Thyroid gland (tissue), 4 donors: ENCODE data around the gene WSCD2. TPM values are rescaled to one million over a fixed set of nuclear protein-coding genes. Genes with fewer than 3 reads are reported as not detected.

Source experiments
- DNase-seq, 2 donors: peaks; one replicate each; pipeline ENCODE4 v3.0.0-alpha.2; 2019
- H3K27ac ChIP-seq, 3 donors: fragments of 200-600 bp; sonication (generic); 1 replicate in 2 of 3; 2 replicates in 1 of 3; pipeline ENCODE4 v1.5.1; 2016 to 2019; ENCODE audit warnings: mild to moderate bottlenecking in 1 of 3, moderate library complexity in 1 of 3
- H3K27me3 ChIP-seq: fragments of 200-600 bp; sonication (generic); one replicate; pipeline ENCODE4 v1.5.1; 2019
- H3K36me3 ChIP-seq, 2 donors: fragments of 200-600 bp; sonication (generic); one replicate each; pipeline ENCODE4 v1.5.1; 2016 to 2019
- H3K4me1 ChIP-seq, 2 donors: fragments of 200-600 bp; sonication (generic); one replicate each; pipeline ENCODE4 v1.5.1; 2017 to 2019
- H3K4me3 ChIP-seq, 3 donors: fragments of 200-600 bp; sonication (generic); replicated peaks in 1 of 3; 1 replicate in 2 of 3; 2 replicates in 1 of 3; pipeline ENCODE4 v1.5.1; 2016; ENCODE audit warnings: mild to moderate bottlenecking in 1 of 3
- H3K9me3 ChIP-seq: fragments of 200-600 bp; sonication (generic); one replicate; pipeline ENCODE4 v1.5.1; 2017
- CTCF ChIP-seq, 6 experiments: fragments of 200-600 bp in 3 of 6; fragments of 450-650 bp in 3 of 6; sonication (generic) in 3 of 6; IDR thresholded peaks; one replicate each; pipeline ENCODE4 v1.5.1; 2016 to 2019; ENCODE audit warnings: antibody characterized with exemption in 6 of 6, mild to moderate bottlenecking in 2 of 6, inconsistent platforms in 1 of 6, moderate library complexity in 1 of 6
- POLR2A ChIP-seq, 2 donors: fragments of 450-650 bp; IDR thresholded peaks; one replicate each; pipeline ENCODE4 v1.6.1; 2017; ENCODE audit warnings: antibody characterized with exemption in 2 of 2, mild to moderate bottlenecking in 2 of 2, moderate library complexity in 1 of 2
- WGBS, 2 donors: methylation state at CpG; one replicate each; pipeline ENCODE4 v1.1.5; 2017; 5-methylcytosine and 5-hydroxymethylcytosine counted together
- intact Hi-C: fragments of 100-400 bp; cut with DNase I; formaldehyde crosslinking; loops from one replicate; pipeline ENCODE4 v1.15.1; 2023
- total RNA-seq, 4 donors: library from RNA; depleted of rRNA; stranded (reverse); fragments of >200 nt; gene quantifications; one replicate each; pipeline ENCODE4 v1.2.3, GENCODE V29; 2016

The WSCD2 gene
- total RNA-seq, 4 donors from 2014 or later, result 35.5 to 117 (median 81.4) TPM

DNA sequence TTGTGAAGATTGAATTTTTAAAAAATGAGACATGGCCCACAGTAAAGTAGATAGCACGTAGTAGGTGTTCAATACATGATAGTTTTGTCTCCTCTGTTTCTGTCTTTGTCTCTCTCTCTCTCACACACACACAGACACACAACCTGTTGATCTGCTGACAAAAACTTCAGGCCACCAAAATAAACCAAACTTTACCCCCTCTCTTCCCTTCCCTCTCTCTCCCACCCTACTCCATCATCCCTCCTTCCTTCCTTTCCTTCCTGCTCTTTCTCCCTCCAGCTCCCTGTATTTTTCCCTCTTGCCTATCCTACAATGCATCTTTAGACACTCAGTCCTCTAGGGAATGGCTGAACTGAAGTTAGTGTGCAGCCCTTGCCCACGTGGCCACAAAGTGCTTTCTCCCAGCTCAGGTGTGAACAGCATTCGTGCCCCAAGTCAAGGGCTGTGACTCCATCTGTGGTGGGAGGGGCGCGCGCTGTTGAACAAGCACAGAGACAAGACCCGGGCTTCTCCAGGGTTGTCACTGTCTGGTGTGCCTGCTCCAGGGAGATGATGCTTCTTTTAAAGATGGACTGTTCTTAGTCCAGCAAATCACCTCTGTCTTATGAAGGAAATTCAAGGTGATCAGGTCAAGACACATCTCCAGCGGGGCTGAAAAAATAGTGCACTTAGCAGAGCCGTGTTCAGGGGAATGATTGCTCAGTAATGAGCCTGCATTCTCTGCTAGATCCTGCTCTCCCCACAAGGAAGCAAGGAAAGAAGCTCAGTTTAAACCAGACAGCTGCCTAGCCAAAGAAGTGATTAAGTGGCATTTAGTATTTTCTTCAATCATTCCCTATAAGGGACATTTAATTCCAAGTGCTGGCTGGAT lies 75.3 kb downstream of the WSCD2 start:
- Histone ChIP-seq H3K36me3 (no peaks in the 10 kb centered on the region), H3K4me3 (no peak overlapping the region), H3K9me3 (no peaks in the 10 kb centered on the region), H3K27ac (no peak overlapping the region), H3K27me3 (no peaks in the 10 kb centered on the region), H3K4me1 (no peaks in the 10 kb centered on the region)
- 73 to 75% methylated on average over 9 of the region's 9 CpGs for WGBS, 2 donors
- no peak for DNase-seq
- TF ChIP-seq CTCF (IDR thresholded peaks at IDR 0.05) (no peak), POLR2A (IDR thresholded peaks at IDR 0.05) (no peak)
- intact Hi-C loops, result no loop called here

- Histone ChIP-seq H3K27me3 (no peaks in the 10 kb centered on the region), H3K4me3 (no peak overlapping the region), H3K4me1 (no peaks in the 10 kb centered on the region), H3K27ac (no peak overlapping the region), H3K36me3 (no peaks in the 10 kb centered on the region), H3K9me3 (no peaks in the 10 kb centered on the region)
- no peak for TF ChIP-seq POLR2A (IDR thresholded peaks at IDR 0.05)
- no peak for TF ChIP-seq CTCF (IDR thresholded peaks at IDR 0.05)
- 72 to 93% methylated on average over 1 of the region's 1 CpG for WGBS, 2 donors
- peak in 1 of 2 donors; percentile 29 for DNase-seq
- intact Hi-C loops, result no loop called here
Measured at GRCh38 chr12:108205864-108206263, 76.8 kb downstream of the WSCD2 start.

DNA sequence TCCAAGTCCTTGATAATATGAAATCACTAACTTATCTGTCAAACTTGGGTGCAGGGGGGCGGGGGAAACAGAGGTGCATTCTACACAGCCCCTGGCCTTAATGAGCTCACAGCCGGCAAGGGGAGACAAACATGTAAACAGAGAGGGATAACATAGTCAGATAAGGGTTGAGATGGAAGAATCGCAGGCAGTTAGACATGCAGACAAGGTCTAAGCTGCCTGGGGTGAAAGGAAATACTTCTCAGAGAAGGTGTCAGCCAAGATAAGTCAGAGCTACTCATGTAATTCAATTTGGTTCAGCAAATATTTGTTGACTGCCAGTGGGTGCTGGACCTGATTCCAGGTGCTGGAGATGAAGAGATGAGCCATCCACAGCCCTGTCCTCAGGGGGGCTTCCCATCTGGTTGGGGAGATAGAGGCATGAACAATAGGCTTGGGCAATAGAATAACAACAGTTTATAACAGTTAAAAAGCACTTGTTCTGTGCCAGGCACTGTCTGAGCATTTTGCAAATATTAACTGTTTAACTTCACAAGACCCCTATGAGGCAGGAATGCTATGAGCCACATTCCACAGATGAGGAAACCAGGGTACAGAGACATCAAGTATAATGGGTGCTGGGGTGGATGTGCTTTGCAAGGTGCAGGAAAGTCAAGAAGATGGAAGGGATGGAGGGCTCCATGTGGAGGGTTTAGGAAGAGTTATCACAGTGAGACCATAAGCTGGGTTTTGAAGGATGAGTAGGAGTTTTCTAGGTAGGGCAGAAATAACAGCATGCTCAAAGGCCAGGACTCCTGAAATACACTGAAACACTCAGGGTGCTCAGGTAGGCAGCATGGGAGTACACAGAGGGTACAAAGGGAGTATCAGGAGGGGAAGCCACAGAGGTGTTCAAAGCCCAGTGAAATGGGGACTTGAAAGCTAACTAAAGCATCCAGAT lies 79.0 kb downstream of the WSCD2 start:
- no peak overlapping the region for H3K27ac ChIP-seq
- no peaks in the 10 kb centered on the region for H3K4me1 ChIP-seq
- TF ChIP-seq POLR2A (IDR thresholded peaks at IDR 0.05) (no peak), CTCF (IDR thresholded peaks at IDR 0.05) (no peak)
- intact Hi-C loops, result no loop called here
- no peaks in the 10 kb centered on the region for H3K36me3 ChIP-seq
- WGBS, 2 donors, result 56 to 61% methylated on average over 3 of the region's 3 CpGs
- H3K9me3 ChIP-seq, result no peaks in the 10 kb centered on the region
- no peak for DNase-seq
- no peak overlapping the region for H3K4me3 ChIP-seq
- H3K27me3 ChIP-seq, result no peaks in the 10 kb centered on the region

DNA sequence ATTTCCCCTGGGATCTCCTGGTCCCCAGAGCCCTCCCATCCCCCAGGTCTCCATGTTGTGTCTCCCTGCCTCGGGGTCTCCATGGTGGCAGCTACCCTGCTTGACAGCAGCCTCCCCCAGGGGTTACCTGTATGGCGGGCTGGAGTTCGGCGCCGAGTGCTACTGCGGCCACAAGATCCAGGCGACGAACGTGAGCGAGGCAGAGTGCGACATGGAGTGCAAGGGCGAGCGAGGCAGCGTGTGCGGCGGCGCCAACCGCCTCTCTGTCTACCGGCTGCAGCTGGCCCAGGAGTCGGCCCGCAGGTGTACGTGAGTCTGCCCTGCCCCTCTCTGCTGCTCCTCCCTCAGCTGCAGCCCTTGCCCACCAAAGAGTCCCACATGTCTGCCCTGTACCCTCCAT lies 80.9 kb downstream of the WSCD2 start:
- no peak overlapping the region for H3K27ac ChIP-seq
- TF ChIP-seq POLR2A (IDR thresholded peaks at IDR 0.05) (no peak), CTCF (IDR thresholded peaks at IDR 0.05) (no peak)
- 88 to 95% methylated on average over 21 to 22 of the region's 22 CpGs for WGBS, 2 donors

More for the DNA sequence above, 80.9 kb downstream of the WSCD2 start:
- intact Hi-C loops, result loop anchor here (10.0 kb wide), 1 partner anchor 255 kb away; no protein-coding TSS in a partner anchor
- Histone ChIP-seq H3K4me1 (no peaks in the 10 kb centered on the region), H3K36me3 (no peaks in the 10 kb centered on the region), H3K27me3 (no peaks in the 10 kb centered on the region), H3K4me3 (no peak overlapping the region), H3K9me3 (no peaks in the 10 kb centered on the region)
- DNase-seq, result no peak
